GM12878 (cell line): ENCODE measurements around the gene FILIP1L.

ENCODE experiments used
- CHD4 ChIP-seq: fragments of 200-600 bp; sonication (generic); IDR thresholded peaks from 2 replicates; pipeline ENCODE4 v1.6.1; 2016; ENCODE audit warnings: mild to moderate bottlenecking
- CTCF ChIP-seq, 3 experiments: IDR thresholded peaks in 2 of 3; conservative IDR thresholded peaks in 1 of 3; 2 replicates each; pipeline ENCODE4 v1.5.1; 2011; ENCODE audit warnings: low read depth in 3 of 3, low read length in 3 of 3, mild to moderate bottlenecking in 3 of 3, control low read depth in 2 of 3, moderate library complexity in 2 of 3, inconsistent platforms in 1 of 3, mixed read lengths in 1 of 3; ENCODE audit not compliant: control insufficient read depth in 2 of 3, insufficient read depth in 1 of 3; ENCODE audit errors: extremely low read depth in 1 of 3
- DPF2 ChIP-seq: fragments of 450-650 bp; IDR thresholded peaks from 2 replicates; pipeline ENCODE4 v1.6.1; 2017; ENCODE audit warnings: mild to moderate bottlenecking
- EZH2 ChIP-seq: IDR thresholded peaks from 2 replicates; pipeline ENCODE4 v1.6.1; 2012; ENCODE audit warnings: low read depth, mild to moderate bottlenecking, control low read depth, inconsistent platforms, low read length, borderline replicate concordance; ENCODE audit not compliant: control insufficient read depth
- NFXL1 ChIP-seq: fragments of 450-650 bp; IDR thresholded peaks from 2 replicates; pipeline ENCODE4 v1.6.1; 2017; ENCODE audit warnings: antibody characterized with exemption, mild to moderate bottlenecking, borderline replicate concordance
- NR2C2 ChIP-seq: IDR thresholded peaks from 2 replicates; pipeline ENCODE4 v1.6.1; 2011; ENCODE audit warnings: borderline replicate concordance, low read depth; ENCODE audit not compliant: control insufficient read depth, insufficient read length
- POLR2A ChIP-seq: IDR thresholded peaks from 2 replicates; pipeline ENCODE4 v1.6.1; 2011; ENCODE audit warnings: low read depth, mild to moderate bottlenecking, low read length
- POLR2AphosphoS5 ChIP-seq: IDR thresholded peaks from 2 replicates; pipeline ENCODE4 v1.6.1; 2011; ENCODE audit warnings: mild to moderate bottlenecking, low read length, inconsistent platforms
- SMAD1 ChIP-seq: fragments of 450-650 bp; IDR thresholded peaks from 2 replicates; pipeline ENCODE4 v1.6.1; 2018; ENCODE audit warnings: mild to moderate bottlenecking, low read depth; ENCODE audit not compliant: partially characterized antibody

DNA sequence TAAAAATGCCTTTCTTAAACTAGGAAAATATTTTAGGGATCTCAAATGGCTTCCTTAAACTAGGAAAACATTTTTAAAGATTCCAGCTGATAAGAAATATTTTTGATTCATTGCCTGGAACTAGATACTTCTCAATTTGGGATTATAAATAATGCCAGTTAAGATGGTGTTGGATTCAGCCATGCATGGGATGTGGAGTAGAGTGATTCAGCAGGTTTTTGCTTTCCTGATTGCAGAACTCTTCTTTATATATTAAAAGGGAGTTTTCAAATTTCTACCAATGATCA is 15.6 kb downstream of the FILIP1L start:
- TF ChIP-seq CTCF (IDR thresholded peaks at IDR 0.05 in 2 of 3, conservative IDR thresholded peaks at IDR 0.05 in 1 of 3; ENCODE audit: control insufficient read depth in 2 of 3, extremely low read depth in 1 of 3, insufficient read depth in 1 of 3, low read depth in 3 of 3, low read length in 3 of 3) (no peak), NFXL1 (no peak), DPF2 (no peak), EZH2 (no peak), CHD4 (no peak), POLR2AphosphoS5 (no peak), SMAD1 (no peak), NR2C2 (no peak), POLR2A (no peak)
